H1 (cell line): Measurements from ENCODE around the gene WASF1. TPM values are rescaled to one million over a fixed set of nuclear protein-coding genes. Genes with fewer than 3 reads are reported as not detected.

ENCODE experiments used
- CBX8 ChIP-seq: fragments of 300-800, 300-1000 bp; sonication (generic); IDR thresholded peaks from 2 replicates; pipeline ENCODE4 v1.7.1; 2016; ENCODE audit warnings: low read depth, low read length, borderline replicate concordance
- EZH2 ChIP-seq: fragments of 200-600 bp; sonication (generic); IDR thresholded peaks from 2 replicates; pipeline ENCODE4 v1.7.1; 2012; ENCODE audit warnings: low read depth, mild to moderate bottlenecking, moderate library complexity, low read length, inconsistent platforms; ENCODE audit not compliant: severe bottlenecking
- RAD21 ChIP-seq, 2 experiments: IDR thresholded peaks in 1 of 2; conservative IDR thresholded peaks in 1 of 2; 2 replicates each; pipeline ENCODE4 v1.6.1; 2011; ENCODE audit warnings: low read depth in 2 of 2, low read length in 2 of 2, improper control_type of control experiment in 1 of 2, inconsistent platforms in 1 of 2, mild to moderate bottlenecking in 1 of 2, moderate library complexity in 1 of 2
- RNF2 ChIP-seq: fragments of 200-900, 300-1000 bp; sonication (generic); IDR thresholded peaks from 2 replicates; pipeline ENCODE4 v1.7.1; 2016; ENCODE audit warnings: borderline replicate concordance, low read depth, mild to moderate bottlenecking, antibody characterized with exemption, low read length; ENCODE audit not compliant: poor library complexity, severe bottlenecking; ENCODE audit errors: missing control alignments
- polyA plus RNA-seq, 7 experiments: library from polyadenylated mRNA; depleted of rRNA in 3 of 7; stranded (reverse) in 5 of 7; unstranded in 2 of 7; fragments of >200 nt in 5 of 7; fragments of 200-250 nt in 2 of 7; gene quantifications; 1 replicate in 5 of 7; 2 replicates in 1 of 7; 4 replicates in 1 of 7; pipeline versions ENCODE4 v1.2.1 to v1.2.3, GENCODE V29; 2011 to 2013; ENCODE audit warnings: missing spikeins in 2 of 7, mixed read lengths in 2 of 7
- total RNA-seq: library from RNA; stranded (reverse); fragmentation: NEBNext Ultra II Directional; extraction: Animal tissue kit (Norgen Biotek cat#: 25700); gene quantifications from 2 replicates; pipeline ENCODE4 v1.2.1, GENCODE V29; 2021
- TF ChIP-seq, protein P1 (sequence below): IDR thresholded peaks from 2 replicates; pipeline ENCODE4 v1.6.1; 2011; ENCODE audit warnings: low read depth, mild to moderate bottlenecking, low read length; ENCODE audit not compliant: insufficient read depth

Gene WASF1
- total and polyA plus RNA-seq, 2 of the 8 experiments (the other 6 are each of a cell fraction or from before 2014, with no cell fraction given) = 37.6 to 39.9 TPM

- TF ChIP-seq, protein P1, sequence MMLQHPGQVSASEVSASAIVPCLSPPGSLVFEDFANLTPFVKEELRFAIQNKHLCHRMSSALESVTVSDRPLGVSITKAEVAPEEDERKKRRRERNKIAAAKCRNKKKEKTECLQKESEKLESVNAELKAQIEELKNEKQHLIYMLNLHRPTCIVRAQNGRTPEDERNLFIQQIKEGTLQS = no peak
- TF ChIP-seq CBX8 = no peak
- TF ChIP-seq RNF2 = no peak
- TF ChIP-seq EZH2 = no peak
- no peak for TF ChIP-seq RAD21 (IDR thresholded peaks at IDR 0.05 in 1 of 2, conservative IDR thresholded peaks at IDR 0.05 in 1 of 2; ENCODE audit: low read depth in 2 of 2, low read length in 2 of 2)
Observed at GRCh38 chr6:110170081-110170480, 9.4 kb downstream of the WASF1 start (continued).
